Loucy (cell line): ENCODE data around the gene PSMF1.
A peak's percentile ranks its signal among the peaks of the same experiment; 100 is the strongest.

Experiments
- H2AFZ ChIP-seq: fragments of 200-600 bp; sonication (generic); 2 replicates; pipeline ENCODE4 v1.6.0; 2016; ENCODE audit warnings: antibody characterized with exemption, mild to moderate bottlenecking, low read length, moderate library complexity
- H3F3A ChIP-seq: fragments of 200-600 bp; 2 replicates; pipeline ENCODE4 v1.6.0; 2016; ENCODE audit warnings: antibody characterized with exemption, low read depth, mild to moderate bottlenecking
- H3K27me3 ChIP-seq: fragments of 200-600 bp; sonication (generic); 2 replicates; pipeline ENCODE4 v1.6.1; 2014; ENCODE audit warnings: low read length, mild to moderate bottlenecking; ENCODE audit not compliant: insufficient read depth, poor library complexity, severe bottlenecking
- H3K36me3 ChIP-seq: fragments of 200-600 bp; sonication (generic); 2 replicates; pipeline ENCODE4 v1.6.1; 2016; ENCODE audit warnings: low read length; ENCODE audit not compliant: insufficient read depth
- H3K4me1 ChIP-seq: fragments of 200-600 bp; sonication (generic); 2 replicates; pipeline ENCODE4 v1.5.1; 2014; ENCODE audit warnings: low read length, mild to moderate bottlenecking; ENCODE audit not compliant: insufficient read depth, poor library complexity, severe bottlenecking
- H3K4me2 ChIP-seq: fragments of 200-600 bp; sonication (generic); 2 replicates; pipeline ENCODE4 v1.6.0; 2014; ENCODE audit warnings: antibody characterized with exemption, low read length, low read depth, mild to moderate bottlenecking; ENCODE audit not compliant: poor library complexity, severe bottlenecking
- H3K4me3 ChIP-seq: fragments of 200-600 bp; sonication (generic); 2 replicates; pipeline ENCODE4 v1.5.1; 2014; ENCODE audit warnings: low read length, mild to moderate bottlenecking, mixed read lengths; ENCODE audit not compliant: poor library complexity, severe bottlenecking
- H3K79me2 ChIP-seq: fragments of 200-600 bp; sonication (generic); 2 replicates; pipeline ENCODE4 v1.6.1; 2014; ENCODE audit warnings: low read length; ENCODE audit not compliant: insufficient read depth
- H3K9ac ChIP-seq: fragments of 200-600 bp; sonication (generic); 2 replicates; pipeline ENCODE4 v1.6.0; 2014; ENCODE audit warnings: mild to moderate bottlenecking, low read depth, low read length, moderate library complexity; ENCODE audit not compliant: poor library complexity, severe bottlenecking
- H3K9me2 ChIP-seq: fragments of 200-600 bp; sonication (generic); replicated peaks from 2 replicates; pipeline ENCODE4 v1.6.1; 2016; ENCODE audit warnings: low read depth, low read length, mixed read lengths
- H3K9me3 ChIP-seq: fragments of 200-600 bp; sonication (generic); 2 replicates; pipeline ENCODE4 v1.6.1; 2014; ENCODE audit warnings: mild to moderate bottlenecking, antibody characterized with exemption, low read length, low read depth; ENCODE audit not compliant: insufficient read depth
- H4K20me1 ChIP-seq: fragments of 200-600 bp; sonication (generic); 2 replicates; pipeline ENCODE4 v1.6.0; 2014; ENCODE audit warnings: antibody characterized with exemption, low read length, mild to moderate bottlenecking; ENCODE audit not compliant: insufficient read depth, poor library complexity, severe bottlenecking
- EZH2phosphoT487 ChIP-seq: fragments of 200-600 bp; IDR thresholded peaks from 2 replicates; pipeline ENCODE4 v1.6.1; 2018; ENCODE audit warnings: antibody characterized with exemption, mild to moderate bottlenecking, moderate library complexity, borderline replicate concordance
- TF ChIP-seq, protein P1 (sequence below): fragments of 200-600 bp; sonication (generic); conservative IDR thresholded peaks from 2 replicates; pipeline ENCODE4 v1.5.1; 2014; ENCODE audit warnings: mild to moderate bottlenecking, antibody characterized with exemption, low read length

Gene PSMF1

GRCh38 chr20:1150218-1150617 is 31.8 kb downstream of the PSMF1 start:
- Histone ChIP-seq H3K79me2 (no peaks in the 10 kb centered on the region), H3K27me3 (no peaks in the 10 kb centered on the region), H3F3A (no peaks in the 10 kb centered on the region), H3K9me2 (no peaks in the 10 kb centered on the region), H2AFZ (no peak overlapping the region), H3K4me1 (peaks cover 9% of the 10 kb centered on the region), H3K4me2 (no peak overlapping the region), H3K36me3 (peaks cover 47% of the 10 kb centered on the region), H4K20me1 (peaks cover 3% of the 10 kb centered on the region), H3K4me3 (no peak overlapping the region), H3K9ac (no peak overlapping the region), H3K9me3 (no peaks in the 10 kb centered on the region)
- TF ChIP-seq, protein P1, sequence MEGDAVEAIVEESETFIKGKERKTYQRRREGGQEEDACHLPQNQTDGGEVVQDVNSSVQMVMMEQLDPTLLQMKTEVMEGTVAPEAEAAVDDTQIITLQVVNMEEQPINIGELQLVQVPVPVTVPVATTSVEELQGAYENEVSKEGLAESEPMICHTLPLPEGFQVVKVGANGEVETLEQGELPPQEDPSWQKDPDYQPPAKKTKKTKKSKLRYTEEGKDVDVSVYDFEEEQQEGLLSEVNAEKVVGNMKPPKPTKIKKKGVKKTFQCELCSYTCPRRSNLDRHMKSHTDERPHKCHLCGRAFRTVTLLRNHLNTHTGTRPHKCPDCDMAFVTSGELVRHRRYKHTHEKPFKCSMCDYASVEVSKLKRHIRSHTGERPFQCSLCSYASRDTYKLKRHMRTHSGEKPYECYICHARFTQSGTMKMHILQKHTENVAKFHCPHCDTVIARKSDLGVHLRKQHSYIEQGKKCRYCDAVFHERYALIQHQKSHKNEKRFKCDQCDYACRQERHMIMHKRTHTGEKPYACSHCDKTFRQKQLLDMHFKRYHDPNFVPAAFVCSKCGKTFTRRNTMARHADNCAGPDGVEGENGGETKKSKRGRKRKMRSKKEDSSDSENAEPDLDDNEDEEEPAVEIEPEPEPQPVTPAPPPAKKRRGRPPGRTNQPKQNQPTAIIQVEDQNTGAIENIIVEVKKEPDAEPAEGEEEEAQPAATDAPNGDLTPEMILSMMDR = no peak
- TF ChIP-seq EZH2phosphoT487 = no peak

GRCh38 chr20:1150968-1151367 is 32.6 kb downstream of the PSMF1 start:
- H3K9ac ChIP-seq = no peak overlapping the region
- H3K36me3 ChIP-seq = peaks cover 46% of the 10 kb centered on the region
- H4K20me1 ChIP-seq = peaks cover 3% of the 10 kb centered on the region
- H3K79me2 ChIP-seq = no peaks in the 10 kb centered on the region
- no peak for TF ChIP-seq EZH2phosphoT487
- no peak overlapping the region for H3K4me3 ChIP-seq
- no peak overlapping the region for H3K4me2 ChIP-seq
- H3K9me3 ChIP-seq = no peaks in the 10 kb centered on the region
- no peaks in the 10 kb centered on the region for H3K27me3 ChIP-seq
- H3K9me2 ChIP-seq = no peaks in the 10 kb centered on the region
- peaks cover 9% of the 10 kb centered on the region for H3K4me1 ChIP-seq
- no peaks in the 10 kb centered on the region for H3F3A ChIP-seq
- no peak overlapping the region for H2AFZ ChIP-seq

DNA sequence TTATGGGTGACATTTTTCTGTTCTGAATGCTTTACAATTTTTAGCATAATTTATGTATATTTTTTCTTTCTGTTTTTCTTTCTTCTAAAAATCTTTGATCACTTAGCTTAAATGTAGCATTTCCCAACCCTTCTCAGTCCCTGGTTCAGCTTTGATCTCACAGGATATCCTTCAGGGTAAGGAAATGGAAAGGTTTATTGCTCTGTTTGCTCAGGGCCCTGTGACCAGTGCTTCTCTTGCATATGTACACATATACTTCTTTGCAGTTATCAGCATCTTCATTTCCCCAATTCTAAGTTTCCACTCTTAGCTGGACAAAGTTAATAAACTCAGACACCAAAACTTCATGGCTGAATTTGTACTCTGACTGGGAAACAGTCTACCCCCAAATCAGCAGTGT is 35.8 kb downstream of the PSMF1 start:
- no peaks in the 10 kb centered on the region for H4K20me1 ChIP-seq
- no peak overlapping the region for H3K4me3 ChIP-seq
- no peaks in the 10 kb centered on the region for H3K9me3 ChIP-seq
- H3K79me2 ChIP-seq = no peaks in the 10 kb centered on the region
- peaks cover 30% of the 10 kb centered on the region; the same call in 1 of the 2 replicates for H3K36me3 ChIP-seq
- H2AFZ ChIP-seq = no peak overlapping the region
- H3F3A ChIP-seq = no peaks in the 10 kb centered on the region
- H3K9me2 ChIP-seq = no peaks in the 10 kb centered on the region
- no peak overlapping the region for H3K9ac ChIP-seq
- TF ChIP-seq, protein P1 = no peak
- TF ChIP-seq EZH2phosphoT487 = no peak
- no peaks in the 10 kb centered on the region for H3K27me3 ChIP-seq
- peak overlapping the region; percentile 42 for H3K4me2 ChIP-seq
- peaks cover 9% of the 10 kb centered on the region for H3K4me1 ChIP-seq

- H3K4me1 ChIP-seq = peaks cover 9% of the 10 kb centered on the region
- H3K36me3 ChIP-seq = peaks cover 33% of the 10 kb centered on the region; the same call in 1 of the 2 replicates
- no peak overlapping the region for H2AFZ ChIP-seq
- no peak overlapping the region for H3K4me3 ChIP-seq
- H4K20me1 ChIP-seq = no peaks in the 10 kb centered on the region
- no peak overlapping the region for H3K9ac ChIP-seq
- TF ChIP-seq EZH2phosphoT487 = no peak
- TF ChIP-seq, protein P1 = no peak
- H3K9me3 ChIP-seq = no peaks in the 10 kb centered on the region
- peak overlapping the region; percentile 42 for H3K4me2 ChIP-seq
- H3K9me2 ChIP-seq = no peaks in the 10 kb centered on the region
- no peaks in the 10 kb centered on the region for H3K79me2 ChIP-seq
- H3K27me3 ChIP-seq = no peaks in the 10 kb centered on the region
- H3F3A ChIP-seq = no peaks in the 10 kb centered on the region
Measured at GRCh38 chr20:1154691-1155090, 36.3 kb downstream of the PSMF1 start.
